ENCODE data around the gene GPATCH8.

DNA sequence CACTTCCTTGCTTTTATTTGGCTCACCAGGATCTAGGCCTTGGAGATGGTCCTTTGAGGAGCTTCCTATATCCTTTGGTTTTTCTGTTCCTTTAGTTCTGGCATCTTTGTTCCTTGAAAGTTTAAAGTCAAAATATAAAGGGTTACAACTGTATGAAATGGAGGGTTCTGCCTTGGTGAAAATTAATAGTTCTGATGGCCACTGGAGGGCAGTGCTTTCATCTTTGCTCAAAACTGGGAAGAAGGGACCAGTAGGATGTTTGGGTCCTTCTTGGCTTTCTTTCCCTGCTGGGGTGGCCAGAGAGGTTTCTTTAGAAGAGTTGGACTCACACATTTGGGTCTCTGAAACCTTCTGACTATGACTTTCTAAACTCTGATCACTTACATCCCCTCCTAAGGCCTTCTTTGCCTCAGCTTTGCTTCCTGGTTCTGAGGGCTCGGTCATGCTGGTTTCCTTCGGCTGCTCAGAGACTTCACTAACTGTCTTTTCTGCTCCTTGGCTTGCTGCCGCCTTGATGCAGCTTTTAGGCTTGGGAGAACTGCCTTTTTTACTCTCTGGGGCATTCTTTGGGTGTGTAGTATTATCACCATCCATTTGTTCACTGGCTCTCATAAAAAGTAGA is 102.9 kb downstream of the GPATCH8 start:
- TF ChIP-seq EZH2 (IDR thresholded peaks at IDR 0.05; ENCODE audit: borderline replicate concordance, low read length), result no peak
- TF ChIP-seq, protein P1, sequence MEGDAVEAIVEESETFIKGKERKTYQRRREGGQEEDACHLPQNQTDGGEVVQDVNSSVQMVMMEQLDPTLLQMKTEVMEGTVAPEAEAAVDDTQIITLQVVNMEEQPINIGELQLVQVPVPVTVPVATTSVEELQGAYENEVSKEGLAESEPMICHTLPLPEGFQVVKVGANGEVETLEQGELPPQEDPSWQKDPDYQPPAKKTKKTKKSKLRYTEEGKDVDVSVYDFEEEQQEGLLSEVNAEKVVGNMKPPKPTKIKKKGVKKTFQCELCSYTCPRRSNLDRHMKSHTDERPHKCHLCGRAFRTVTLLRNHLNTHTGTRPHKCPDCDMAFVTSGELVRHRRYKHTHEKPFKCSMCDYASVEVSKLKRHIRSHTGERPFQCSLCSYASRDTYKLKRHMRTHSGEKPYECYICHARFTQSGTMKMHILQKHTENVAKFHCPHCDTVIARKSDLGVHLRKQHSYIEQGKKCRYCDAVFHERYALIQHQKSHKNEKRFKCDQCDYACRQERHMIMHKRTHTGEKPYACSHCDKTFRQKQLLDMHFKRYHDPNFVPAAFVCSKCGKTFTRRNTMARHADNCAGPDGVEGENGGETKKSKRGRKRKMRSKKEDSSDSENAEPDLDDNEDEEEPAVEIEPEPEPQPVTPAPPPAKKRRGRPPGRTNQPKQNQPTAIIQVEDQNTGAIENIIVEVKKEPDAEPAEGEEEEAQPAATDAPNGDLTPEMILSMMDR (conservative IDR thresholded peaks at IDR 0.05 in 1 of 2, IDR thresholded peaks at IDR 0.05 in 1 of 2; ENCODE audit: extremely low read depth in 1 of 2, insufficient read depth in 1 of 2, low read depth in 1 of 2, low read length in 2 of 2), result peak; percentile 33 to 46

Data from mammary epithelial cell (primary cell).